HCT116 (cell line): Measurements from ENCODE around the gene PRIMPOL.

ENCODE experiments used
- CEBPB ChIP-seq: IDR thresholded peaks from 2 replicates; pipeline ENCODE4 v1.6.1; 2012; ENCODE audit warnings: low read depth
- EGR1 ChIP-seq: IDR thresholded peaks from 2 replicates; pipeline ENCODE4 v1.6.1; 2012; ENCODE audit warnings: low read depth
- EZH2 ChIP-seq: fragments of 200-600 bp; sonication (generic); IDR thresholded peaks from 2 replicates; pipeline ENCODE4 v1.6.1; 2017; ENCODE audit warnings: antibody characterized with exemption, mixed run types
- EZH2phosphoT487 ChIP-seq: fragments of 200-600 bp; IDR thresholded peaks from 2 replicates; pipeline ENCODE4 v1.6.1; 2018; ENCODE audit warnings: antibody characterized with exemption, borderline replicate concordance
- MAX ChIP-seq: IDR thresholded peaks from 2 replicates; pipeline ENCODE4 v1.6.1; 2012
- POLR2A ChIP-seq: IDR thresholded peaks from 2 replicates; pipeline ENCODE4 v1.7.0; 2011; ENCODE audit warnings: borderline replicate concordance; ENCODE audit not compliant: insufficient read depth, insufficient read length; ENCODE audit errors: extremely low read depth
- POLR2AphosphoS5 ChIP-seq: IDR thresholded peaks from 2 replicates; pipeline ENCODE4 v1.6.1; 2011; ENCODE audit warnings: mild to moderate bottlenecking, low read depth, low read length, moderate library complexity
- SP1 ChIP-seq: IDR thresholded peaks from 2 replicates; pipeline ENCODE4 v1.6.1; 2012; ENCODE audit warnings: low read depth
- TF ChIP-seq, protein P1 (sequence below), 3 experiments: fragments of 200-600 bp in 1 of 3; sonication (generic) in 1 of 3; IDR thresholded peaks in 2 of 3; conservative IDR thresholded peaks in 1 of 3; 2 replicates each; pipeline ENCODE4 v1.5.1; 2012 to 2017; ENCODE audit warnings: low read depth in 2 of 3, low read length in 2 of 3, antibody characterized with exemption in 1 of 3, borderline replicate concordance in 1 of 3, control low read depth in 1 of 3, mild to moderate bottlenecking in 1 of 3, mixed read lengths in 1 of 3, mixed run types in 1 of 3, moderate library complexity in 1 of 3; ENCODE audit not compliant: insufficient read depth in 1 of 3

GRCh38 chr4:184674011-184674410 lies 24.5 kb downstream of the PRIMPOL start:
- TF ChIP-seq SP1 (no peak), MAX (no peak), POLR2AphosphoS5 (no peak), EGR1 (no peak), CEBPB (no peak), EZH2 (no peak), POLR2A (no peak), EZH2phosphoT487 (no peak)
- TF ChIP-seq, protein P1, sequence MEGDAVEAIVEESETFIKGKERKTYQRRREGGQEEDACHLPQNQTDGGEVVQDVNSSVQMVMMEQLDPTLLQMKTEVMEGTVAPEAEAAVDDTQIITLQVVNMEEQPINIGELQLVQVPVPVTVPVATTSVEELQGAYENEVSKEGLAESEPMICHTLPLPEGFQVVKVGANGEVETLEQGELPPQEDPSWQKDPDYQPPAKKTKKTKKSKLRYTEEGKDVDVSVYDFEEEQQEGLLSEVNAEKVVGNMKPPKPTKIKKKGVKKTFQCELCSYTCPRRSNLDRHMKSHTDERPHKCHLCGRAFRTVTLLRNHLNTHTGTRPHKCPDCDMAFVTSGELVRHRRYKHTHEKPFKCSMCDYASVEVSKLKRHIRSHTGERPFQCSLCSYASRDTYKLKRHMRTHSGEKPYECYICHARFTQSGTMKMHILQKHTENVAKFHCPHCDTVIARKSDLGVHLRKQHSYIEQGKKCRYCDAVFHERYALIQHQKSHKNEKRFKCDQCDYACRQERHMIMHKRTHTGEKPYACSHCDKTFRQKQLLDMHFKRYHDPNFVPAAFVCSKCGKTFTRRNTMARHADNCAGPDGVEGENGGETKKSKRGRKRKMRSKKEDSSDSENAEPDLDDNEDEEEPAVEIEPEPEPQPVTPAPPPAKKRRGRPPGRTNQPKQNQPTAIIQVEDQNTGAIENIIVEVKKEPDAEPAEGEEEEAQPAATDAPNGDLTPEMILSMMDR (IDR thresholded peaks at IDR 0.05 in 2 of 3, conservative IDR thresholded peaks at IDR 0.05 in 1 of 3; ENCODE audit: borderline replicate concordance in 1 of 3, insufficient read depth in 1 of 3, low read depth in 2 of 3, low read length in 2 of 3), result no peak
